Liver (tissue), 9 donors: ENCODE data around the gene PHLPP1. TPM values are rescaled to one million over a fixed set of nuclear protein-coding genes. Genes with fewer than 3 reads are reported as not detected.

Experiments
- DNase-seq: peaks from one replicate; pipeline ENCODE4 v3.0.0-alpha.2; 2017; ENCODE audit warnings: low spot score
- H3K27ac ChIP-seq, 2 donors: one replicate each; pipeline ENCODE4 v1.7.0; 2013; ENCODE audit warnings: inconsistent platforms in 2 of 2, low read length in 2 of 2, control low read depth in 1 of 2, low read depth in 1 of 2, mild to moderate bottlenecking in 1 of 2
- H3K27me3 ChIP-seq, 4 donors: one replicate each; pipeline versions ENCODE4 v1.6.1 to v1.7.0; 2013; ENCODE audit warnings: low read length in 3 of 4, inconsistent platforms in 1 of 4, mild to moderate bottlenecking in 1 of 4, moderate library complexity in 1 of 4; ENCODE audit not compliant: control insufficient read depth in 4 of 4, insufficient read depth in 4 of 4
- H3K36me3 ChIP-seq, 4 donors: one replicate each; pipeline versions ENCODE4 v1.6.1 to v1.7.0; 2013; ENCODE audit warnings: low read length in 3 of 4, mild to moderate bottlenecking in 3 of 4, low read depth in 1 of 4, moderate library complexity in 1 of 4; ENCODE audit not compliant: control insufficient read depth in 4 of 4, insufficient read depth in 3 of 4
- H3K4me1 ChIP-seq, 4 donors: one replicate each; pipeline versions ENCODE4 v1.6.1 to v1.7.0; 2013; ENCODE audit warnings: low read length in 3 of 4, mild to moderate bottlenecking in 3 of 4, moderate library complexity in 1 of 4; ENCODE audit not compliant: control insufficient read depth in 4 of 4, insufficient read depth in 4 of 4
- H3K4me3 ChIP-seq, 3 donors: one replicate each; pipeline versions ENCODE4 v1.6.1 to v1.7.0; 2013; ENCODE audit warnings: low read length in 3 of 3, control low read depth in 1 of 3, low read depth in 1 of 3, mild to moderate bottlenecking in 1 of 3
- H3K9ac ChIP-seq, 2 donors: one replicate each; pipeline ENCODE4 v1.7.0; 2013; ENCODE audit warnings: low read length in 2 of 2, mild to moderate bottlenecking in 2 of 2, moderate library complexity in 2 of 2, control low read depth in 1 of 2, low read depth in 1 of 2
- H3K9me3 ChIP-seq, 4 donors: one replicate each; pipeline versions ENCODE4 v1.6.1 to v1.7.0; 2013; ENCODE audit warnings: low read length in 3 of 4; ENCODE audit not compliant: control insufficient read depth in 4 of 4
- EGR1 ChIP-seq, 2 donors: IDR thresholded peaks; 2 replicates each; pipeline ENCODE4 v1.6.1; 2016 to 2018; ENCODE audit warnings: antibody characterized with exemption in 2 of 2, low read depth in 2 of 2
- GABPA ChIP-seq, 2 donors: IDR thresholded peaks in 1 of 2; conservative IDR thresholded peaks in 1 of 2; 2 replicates each; pipeline ENCODE4 v1.6.1; 2016; ENCODE audit warnings: antibody characterized with exemption in 2 of 2, mild to moderate bottlenecking in 1 of 2, moderate library complexity in 1 of 2
- HNF4A ChIP-seq, 2 donors: conservative IDR thresholded peaks; 2 replicates each; pipeline ENCODE4 v1.6.1; 2016; ENCODE audit warnings: antibody characterized with exemption in 2 of 2, mild to moderate bottlenecking in 2 of 2
- HNF4G ChIP-seq: IDR thresholded peaks from 2 replicates; pipeline ENCODE4 v1.6.1; 2016; ENCODE audit warnings: antibody characterized with exemption
- JUND ChIP-seq, 2 donors: IDR thresholded peaks; 2 replicates each; pipeline ENCODE4 v1.6.1; 2016; ENCODE audit warnings: antibody characterized with exemption in 2 of 2
- NR2F2 ChIP-seq: IDR thresholded peaks from 2 replicates; pipeline ENCODE4 v1.6.1; 2016; ENCODE audit warnings: antibody characterized with exemption
- RAD21 ChIP-seq, 2 donors: IDR thresholded peaks; 2 replicates each; pipeline ENCODE4 v1.6.1; 2016; ENCODE audit warnings: antibody characterized with exemption in 2 of 2, mild to moderate bottlenecking in 2 of 2
- RXRA ChIP-seq, 2 donors: IDR thresholded peaks; 2 replicates each; pipeline ENCODE4 v1.6.1; 2017 to 2018; ENCODE audit warnings: antibody characterized with exemption in 2 of 2, mild to moderate bottlenecking in 1 of 2
- SP1 ChIP-seq: IDR thresholded peaks from 2 replicates; pipeline ENCODE4 v1.6.1; 2018; ENCODE audit warnings: antibody characterized with exemption, mild to moderate bottlenecking
- TAF1 ChIP-seq: conservative IDR thresholded peaks from 2 replicates; pipeline ENCODE4 v1.6.1; 2016; ENCODE audit warnings: antibody characterized with exemption, mild to moderate bottlenecking
- WGBS: extraction: QIAGEN DNeasy Blood & Tissue Kit; methylation state at CpG from one replicate; pipeline ENCODE4 v1.1.7; 2013; 5-methylcytosine and 5-hydroxymethylcytosine counted together
- polyA plus RNA-seq, 2 donors: library from polyadenylated mRNA; stranded (reverse) in 1 of 2; unstranded in 1 of 2; fragments of 200-250 nt in 1 of 2; fragments of >200 nt in 1 of 2; fragmentation: Nextera tagmentation in 1 of 2; extraction: Ambion mirVana in 1 of 2; gene quantifications; one replicate each; pipeline versions ENCODE4 v1.2.1 to v1.2.3, GENCODE V29; 2013 to 2015
- total RNA-seq, 2 donors: library from RNA; depleted of rRNA; stranded (reverse); fragments of >200 nt; gene quantifications; one replicate each; pipeline ENCODE4 v1.2.3, GENCODE V29; 2014
- TF ChIP-seq, protein P1 (sequence below): IDR thresholded peaks from 2 replicates; pipeline ENCODE4 v1.6.1; 2016; ENCODE audit warnings: antibody characterized with exemption
- TF ChIP-seq, protein P2 (sequence below): IDR thresholded peaks from 2 replicates; pipeline ENCODE4 v1.6.1; 2016; ENCODE audit warnings: antibody characterized with exemption
- TF ChIP-seq, protein P3 (sequence below): IDR thresholded peaks from 2 replicates; pipeline ENCODE4 v1.6.1; 2016; ENCODE audit warnings: antibody characterized with exemption, mild to moderate bottlenecking
- donor health status: healthy.
- donor health status: healthy.
- donor health status: healthy.
- donor health status: healthy.
- donor health status: healthy.

The PHLPP1 gene
- total and polyA plus RNA-seq, 4 donors = 4.2 to 14.5 (median 8.6) TPM

DNA sequence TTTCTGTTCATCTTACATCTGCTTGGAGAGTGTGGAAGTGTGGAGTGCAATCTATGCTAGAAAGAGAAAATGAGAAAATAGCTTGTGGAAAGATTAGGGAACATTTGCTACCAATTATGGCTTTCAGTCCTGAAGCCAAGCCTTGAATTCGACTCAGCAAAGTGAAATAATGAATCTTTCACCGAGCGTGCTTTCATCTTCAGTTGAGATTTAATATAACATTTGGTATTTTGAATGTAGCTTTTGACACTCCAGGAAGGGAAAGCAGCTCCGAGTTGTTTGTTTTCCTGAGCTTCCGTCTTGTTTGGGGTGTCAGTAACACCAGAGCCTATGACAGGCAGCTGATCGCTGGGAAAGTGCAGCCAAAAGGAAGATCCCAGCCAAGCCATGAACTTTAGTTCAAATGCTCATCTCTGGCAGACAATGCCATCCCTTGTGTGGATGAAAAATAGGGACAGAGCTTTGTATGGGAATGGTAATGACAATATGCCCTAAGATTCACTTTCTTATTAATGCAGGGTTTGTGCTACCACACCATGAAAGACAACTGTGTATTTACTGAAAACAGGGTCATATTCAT lies 25.0 kb upstream of the PHLPP1 start:
- no peak overlapping the region for H3K9ac ChIP-seq

DNA sequence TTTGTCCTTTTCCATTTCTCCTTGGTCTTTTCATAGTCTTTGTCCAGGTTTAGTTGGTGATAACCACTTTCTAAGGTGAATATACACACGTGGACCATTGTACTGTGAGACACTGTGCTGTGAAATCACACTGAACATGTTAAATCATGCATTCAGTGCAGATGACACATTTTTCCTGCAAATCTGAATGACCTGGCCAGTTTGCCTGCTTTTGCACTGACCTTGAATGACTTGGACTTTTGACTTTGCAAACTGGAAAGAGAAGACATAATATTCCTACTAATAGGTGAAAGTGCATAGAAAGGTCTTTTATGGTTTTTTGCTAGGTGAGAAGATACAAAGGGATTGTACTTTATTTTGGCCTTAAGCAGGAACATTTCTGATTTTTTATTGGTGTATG lies 21.7 kb upstream of the PHLPP1 start:
- DNase-seq = no peak
- WGBS = 38% methylated on average over 1 of the region's 1 CpG
- no peak overlapping the region for H3K4me3 ChIP-seq
- TF ChIP-seq SP1 = peak; percentile 90
- TF ChIP-seq NR2F2 = peak; percentile 10
- TF ChIP-seq, protein P1, sequence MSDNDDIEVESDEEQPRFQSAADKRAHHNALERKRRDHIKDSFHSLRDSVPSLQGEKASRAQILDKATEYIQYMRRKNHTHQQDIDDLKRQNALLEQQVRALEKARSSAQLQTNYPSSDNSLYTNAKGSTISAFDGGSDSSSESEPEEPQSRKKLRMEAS = peak; percentile 26
- no peak for TF ChIP-seq GABPA (IDR thresholded peaks at IDR 0.05 in 1 of 2, conservative IDR thresholded peaks at IDR 0.05 in 1 of 2)
- peak; percentile 92 to 96 for TF ChIP-seq RXRA (IDR thresholded peaks at IDR 0.05)
- TF ChIP-seq JUND (IDR thresholded peaks at IDR 0.05) = peak; percentile 47 to 54
- TF ChIP-seq HNF4A (conservative IDR thresholded peaks at IDR 0.05) = peak; percentile 90 to 95
- TF ChIP-seq, protein P2, sequence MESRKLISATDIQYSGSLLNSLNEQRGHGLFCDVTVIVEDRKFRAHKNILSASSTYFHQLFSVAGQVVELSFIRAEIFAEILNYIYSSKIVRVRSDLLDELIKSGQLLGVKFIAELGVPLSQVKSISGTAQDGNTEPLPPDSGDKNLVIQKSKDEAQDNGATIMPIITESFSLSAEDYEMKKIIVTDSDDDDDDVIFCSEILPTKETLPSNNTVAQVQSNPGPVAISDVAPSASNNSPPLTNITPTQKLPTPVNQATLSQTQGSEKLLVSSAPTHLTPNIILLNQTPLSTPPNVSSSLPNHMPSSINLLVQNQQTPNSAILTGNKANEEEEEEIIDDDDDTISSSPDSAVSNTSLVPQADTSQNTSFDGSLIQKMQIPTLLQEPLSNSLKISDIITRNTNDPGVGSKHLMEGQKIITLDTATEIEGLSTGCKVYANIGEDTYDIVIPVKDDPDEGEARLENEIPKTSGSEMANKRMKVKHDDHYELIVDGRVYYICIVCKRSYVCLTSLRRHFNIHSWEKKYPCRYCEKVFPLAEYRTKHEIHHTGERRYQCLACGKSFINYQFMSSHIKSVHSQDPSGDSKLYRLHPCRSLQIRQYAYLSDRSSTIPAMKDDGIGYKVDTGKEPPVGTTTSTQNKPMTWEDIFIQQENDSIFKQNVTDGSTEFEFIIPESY = no peak
- peak; percentile 77 for TF ChIP-seq HNF4G
- TF ChIP-seq TAF1 = no peak
- TF ChIP-seq RAD21 (IDR thresholded peaks at IDR 0.05) = peak in 1 of 2 donors; percentile 35
- TF ChIP-seq, protein P3, sequence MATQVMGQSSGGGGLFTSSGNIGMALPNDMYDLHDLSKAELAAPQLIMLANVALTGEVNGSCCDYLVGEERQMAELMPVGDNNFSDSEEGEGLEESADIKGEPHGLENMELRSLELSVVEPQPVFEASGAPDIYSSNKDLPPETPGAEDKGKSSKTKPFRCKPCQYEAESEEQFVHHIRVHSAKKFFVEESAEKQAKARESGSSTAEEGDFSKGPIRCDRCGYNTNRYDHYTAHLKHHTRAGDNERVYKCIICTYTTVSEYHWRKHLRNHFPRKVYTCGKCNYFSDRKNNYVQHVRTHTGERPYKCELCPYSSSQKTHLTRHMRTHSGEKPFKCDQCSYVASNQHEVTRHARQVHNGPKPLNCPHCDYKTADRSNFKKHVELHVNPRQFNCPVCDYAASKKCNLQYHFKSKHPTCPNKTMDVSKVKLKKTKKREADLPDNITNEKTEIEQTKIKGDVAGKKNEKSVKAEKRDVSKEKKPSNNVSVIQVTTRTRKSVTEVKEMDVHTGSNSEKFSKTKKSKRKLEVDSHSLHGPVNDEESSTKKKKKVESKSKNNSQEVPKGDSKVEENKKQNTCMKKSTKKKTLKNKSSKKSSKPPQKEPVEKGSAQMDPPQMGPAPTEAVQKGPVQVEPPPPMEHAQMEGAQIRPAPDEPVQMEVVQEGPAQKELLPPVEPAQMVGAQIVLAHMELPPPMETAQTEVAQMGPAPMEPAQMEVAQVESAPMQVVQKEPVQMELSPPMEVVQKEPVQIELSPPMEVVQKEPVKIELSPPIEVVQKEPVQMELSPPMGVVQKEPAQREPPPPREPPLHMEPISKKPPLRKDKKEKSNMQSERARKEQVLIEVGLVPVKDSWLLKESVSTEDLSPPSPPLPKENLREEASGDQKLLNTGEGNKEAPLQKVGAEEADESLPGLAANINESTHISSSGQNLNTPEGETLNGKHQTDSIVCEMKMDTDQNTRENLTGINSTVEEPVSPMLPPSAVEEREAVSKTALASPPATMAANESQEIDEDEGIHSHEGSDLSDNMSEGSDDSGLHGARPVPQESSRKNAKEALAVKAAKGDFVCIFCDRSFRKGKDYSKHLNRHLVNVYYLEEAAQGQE = no peak
- H3K27me3 ChIP-seq = no peaks in the 10 kb centered on the region
- H3K4me1 ChIP-seq = peaks cover 0 to 5% (median 2%) of the 10 kb centered on the region in 4 donors
- H3K9me3 ChIP-seq = peaks cover 4 to 6% (median 6%) of the 10 kb centered on the region in 4 donors
- H3K27ac ChIP-seq = peak overlapping the region; percentile 19 to 56
- no peaks in the 10 kb centered on the region for H3K36me3 ChIP-seq
- H3K9ac ChIP-seq = no peak overlapping the region

More for the DNA sequence above, 25.0 kb upstream of the PHLPP1 start:
- 69% methylated on average over 6 of the region's 6 CpGs for WGBS
- DNase-seq = no peak
- Histone ChIP-seq H3K27me3 (no peaks in the 10 kb centered on the region), H3K27ac (no peak overlapping the region), H3K36me3 (no peaks in the 10 kb centered on the region), H3K4me1 (peaks cover 0 to 5% (median 0%) of the 10 kb centered on the region in 4 donors), H3K9me3 (peaks cover 7 to 13% (median 9%) of the 10 kb centered on the region in 4 donors), H3K4me3 (no peak overlapping the region)
- no peak for TF ChIP-seq GABPA (IDR thresholded peaks at IDR 0.05 in 1 of 2, conservative IDR thresholded peaks at IDR 0.05 in 1 of 2)
- no peak for TF ChIP-seq EGR1 (IDR thresholded peaks at IDR 0.05; ENCODE audit: low read depth in 2 of 2)
